OCI-LY1 (cell line): ENCODE data around the gene BCKDK.
"Not testable (repeated sequence)": the region's sequence is repeated elsewhere in the genome, so short reads cannot be mapped to it uniquely, and the experiment has no call there.

Source experiments
- H2AFZ ChIP-seq: fragments of 200-600 bp; sonication (generic), shearing (Covaris generic); 2 replicates; pipeline ENCODE4 v1.6.0; 2014; ENCODE audit warnings: antibody characterized with exemption, mild to moderate bottlenecking, low read length
- H3F3A ChIP-seq: fragments of 200-600 bp; sonication (generic), shearing (Covaris generic); 2 replicates; pipeline ENCODE4 v1.6.0; 2014; ENCODE audit warnings: mild to moderate bottlenecking, antibody characterized with exemption, low read length, moderate library complexity; ENCODE audit not compliant: insufficient read depth
- H3K27ac ChIP-seq: fragments of 200-600 bp; sonication (generic); 2 replicates; pipeline ENCODE4 v1.5.1; 2014; ENCODE audit warnings: low read length, mixed run types, mild to moderate bottlenecking, low read depth; ENCODE audit not compliant: poor library complexity, severe bottlenecking
- H3K27me3 ChIP-seq: fragments of 200-600 bp; sonication (generic); 2 replicates; pipeline ENCODE4 v1.6.0; 2014; ENCODE audit warnings: antibody characterized with exemption, mild to moderate bottlenecking, low read length, moderate library complexity; ENCODE audit not compliant: insufficient read depth
- H3K36me3 ChIP-seq: fragments of 200-600 bp; sonication (generic); 2 replicates; pipeline ENCODE4 v1.6.1; 2014; ENCODE audit warnings: mild to moderate bottlenecking, antibody characterized with exemption, low read length, moderate library complexity, mixed read lengths; ENCODE audit not compliant: insufficient read depth
- H3K4me1 ChIP-seq: fragments of 200-600 bp; sonication (generic); 2 replicates; pipeline ENCODE4 v1.5.1; 2014; ENCODE audit warnings: mild to moderate bottlenecking, low read length, moderate library complexity; ENCODE audit not compliant: insufficient read depth, severe bottlenecking
- H3K4me2 ChIP-seq: fragments of 200-600 bp; sonication (generic), shearing (Covaris generic); 2 replicates; pipeline ENCODE4 v1.6.1; 2014; ENCODE audit warnings: low read length
- H3K4me3 ChIP-seq: fragments of 200-600 bp; sonication (generic); 2 replicates; pipeline ENCODE4 v1.5.1; 2014; ENCODE audit warnings: low read length, low read depth, mild to moderate bottlenecking, mixed read lengths; ENCODE audit not compliant: poor library complexity, severe bottlenecking
- H3K79me2 ChIP-seq: fragments of 200-600 bp; shearing (Covaris generic); 2 replicates; pipeline ENCODE4 v1.6.1; 2016; ENCODE audit warnings: mixed run types, low read length, mixed read lengths; ENCODE audit not compliant: insufficient read depth
- H3K9ac ChIP-seq: fragments of 200-600 bp; sonication (generic), shearing (Covaris generic); 2 replicates; pipeline ENCODE4 v1.6.1; 2014; ENCODE audit warnings: mild to moderate bottlenecking, low read length, mixed read lengths
- H3K9me2 ChIP-seq: fragments of 200-600 bp; sonication (generic), shearing (Covaris generic); 2 replicates; pipeline ENCODE4 v1.6.1; 2014; ENCODE audit warnings: low read depth, mild to moderate bottlenecking, low read length, mixed read lengths
- H3K9me3 ChIP-seq: fragments of 200-600 bp; shearing (Covaris generic); 2 replicates; pipeline ENCODE4 v1.6.1; 2014; ENCODE audit warnings: low read length, mixed read lengths
- H4K20me1 ChIP-seq: fragments of 200-600 bp; sonication (generic), shearing (Covaris generic); 2 replicates; pipeline ENCODE4 v1.6.0; 2016; ENCODE audit warnings: mild to moderate bottlenecking, low read length; ENCODE audit not compliant: insufficient read depth
- EZH2 ChIP-seq: fragments of 200-600 bp; sonication (generic), shearing (Covaris generic); IDR thresholded peaks from 2 replicates; pipeline ENCODE4 v1.8.0; 2017; ENCODE audit warnings: borderline replicate concordance, mixed run types, mild to moderate bottlenecking, antibody characterized with exemption, low read length, moderate library complexity, mixed read lengths
- TF ChIP-seq, protein P1 (sequence below): fragments of 200-600 bp; sonication (generic), shearing (Covaris generic); IDR thresholded peaks from 2 replicates; pipeline ENCODE4 v1.5.1; 2017; ENCODE audit warnings: mild to moderate bottlenecking, antibody characterized with exemption, low read length, moderate library complexity, mixed read lengths

Gene BCKDK

DNA sequence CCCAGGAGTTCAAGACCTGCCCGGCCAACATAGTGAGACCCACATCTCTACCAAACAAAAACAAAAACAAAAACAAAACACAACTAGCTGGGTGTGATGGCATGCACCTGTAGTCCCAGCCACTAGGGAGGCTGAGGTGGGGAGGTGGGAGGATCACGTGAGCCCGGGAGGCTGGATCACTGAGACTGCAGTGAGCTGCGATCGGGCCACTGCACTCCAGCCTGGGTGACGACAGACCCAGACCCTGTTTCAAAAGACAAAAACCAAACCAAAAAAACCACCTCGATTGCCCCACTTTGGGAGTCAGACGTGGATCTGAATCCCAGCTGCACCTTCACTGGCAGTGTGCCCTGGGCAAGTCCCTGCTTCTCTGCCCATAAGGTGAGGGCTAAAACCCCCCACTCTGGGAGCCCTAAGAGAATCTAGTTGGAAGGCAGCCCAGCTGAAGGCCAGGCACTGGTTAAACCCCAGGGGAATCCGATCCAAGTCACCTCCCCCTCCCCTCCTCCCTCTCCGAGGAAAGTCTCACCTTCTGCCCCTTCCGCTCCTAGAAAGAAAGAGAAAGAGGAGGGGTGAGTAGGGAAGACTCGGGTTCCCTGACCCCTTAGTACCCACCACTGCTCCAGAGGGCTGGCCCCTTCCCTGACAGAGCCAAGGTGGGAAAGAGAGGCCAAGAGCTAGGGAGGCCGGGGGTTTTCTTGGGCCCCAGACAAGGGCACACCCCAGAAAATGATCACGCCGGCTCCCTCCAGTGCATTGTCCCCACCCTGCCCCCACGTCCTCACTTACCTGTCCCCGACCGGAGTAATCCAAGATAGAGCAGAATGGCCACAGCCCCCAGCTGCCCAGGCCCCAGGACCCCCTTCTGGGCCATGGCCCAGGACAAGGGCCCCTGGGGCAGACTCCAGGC lies 26.7 kb downstream of the BCKDK start:
- H3K4me1 ChIP-seq, result no peaks in the 10 kb centered on the region
- peaks cover 8% of the 10 kb centered on the region; the same call in 1 of the 2 replicates for H3K27me3 ChIP-seq
- H4K20me1 ChIP-seq, result no peaks in the 10 kb centered on the region
- no peaks in the 10 kb centered on the region for H3F3A ChIP-seq
- H3K4me3 ChIP-seq, result no peak overlapping the region
- H3K4me2 ChIP-seq, result no peak overlapping the region
- H3K79me2 ChIP-seq, result no peaks in the 10 kb centered on the region
- no peak overlapping the region for H3K27ac ChIP-seq
- no peak overlapping the region for H3K9ac ChIP-seq
- H2AFZ ChIP-seq, result no peak overlapping the region
- no peak for TF ChIP-seq EZH2
- TF ChIP-seq, protein P1, sequence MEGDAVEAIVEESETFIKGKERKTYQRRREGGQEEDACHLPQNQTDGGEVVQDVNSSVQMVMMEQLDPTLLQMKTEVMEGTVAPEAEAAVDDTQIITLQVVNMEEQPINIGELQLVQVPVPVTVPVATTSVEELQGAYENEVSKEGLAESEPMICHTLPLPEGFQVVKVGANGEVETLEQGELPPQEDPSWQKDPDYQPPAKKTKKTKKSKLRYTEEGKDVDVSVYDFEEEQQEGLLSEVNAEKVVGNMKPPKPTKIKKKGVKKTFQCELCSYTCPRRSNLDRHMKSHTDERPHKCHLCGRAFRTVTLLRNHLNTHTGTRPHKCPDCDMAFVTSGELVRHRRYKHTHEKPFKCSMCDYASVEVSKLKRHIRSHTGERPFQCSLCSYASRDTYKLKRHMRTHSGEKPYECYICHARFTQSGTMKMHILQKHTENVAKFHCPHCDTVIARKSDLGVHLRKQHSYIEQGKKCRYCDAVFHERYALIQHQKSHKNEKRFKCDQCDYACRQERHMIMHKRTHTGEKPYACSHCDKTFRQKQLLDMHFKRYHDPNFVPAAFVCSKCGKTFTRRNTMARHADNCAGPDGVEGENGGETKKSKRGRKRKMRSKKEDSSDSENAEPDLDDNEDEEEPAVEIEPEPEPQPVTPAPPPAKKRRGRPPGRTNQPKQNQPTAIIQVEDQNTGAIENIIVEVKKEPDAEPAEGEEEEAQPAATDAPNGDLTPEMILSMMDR, result no peak
- peaks cover 10% of the 10 kb centered on the region for H3K36me3 ChIP-seq
- H3K9me3 ChIP-seq, result no peaks in the 10 kb centered on the region
- no peaks in the 10 kb centered on the region for H3K9me2 ChIP-seq

DNA sequence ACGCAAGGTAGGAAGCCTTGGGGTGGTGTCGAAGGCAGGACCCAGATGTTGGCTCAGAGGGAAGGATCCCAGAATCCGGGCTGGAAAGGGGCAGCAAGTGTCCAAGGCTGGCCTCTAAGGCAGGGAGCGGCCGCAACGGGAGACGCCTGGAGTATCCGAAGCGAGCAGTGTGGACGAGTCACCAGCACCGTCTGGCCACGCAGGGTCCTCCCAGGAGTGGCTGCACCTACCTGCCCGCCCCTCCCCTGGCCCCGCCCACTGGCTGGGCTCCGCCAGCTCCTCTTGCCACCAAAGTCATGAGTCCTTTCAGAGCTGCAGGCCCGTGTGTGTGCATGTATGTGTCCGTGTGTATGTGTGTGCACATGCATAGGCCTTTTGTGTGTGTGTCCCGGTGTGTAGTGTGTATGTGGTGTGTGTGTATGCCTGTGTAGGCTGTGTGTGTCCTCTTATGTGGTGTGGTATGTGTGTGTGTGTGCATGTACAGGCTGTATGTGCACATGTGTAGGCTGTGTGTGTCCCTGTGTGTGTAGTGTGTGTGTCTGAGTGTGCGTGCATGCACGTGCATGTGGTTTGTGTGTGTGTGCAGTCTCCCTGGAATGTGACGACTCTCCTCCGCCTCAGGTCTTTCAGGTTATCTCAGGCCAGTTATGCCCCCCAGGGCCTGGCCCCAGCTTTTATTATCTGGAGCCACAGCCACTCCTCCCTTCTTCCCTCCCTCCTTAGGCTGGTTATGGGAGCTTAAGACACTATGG lies 27.5 kb downstream of the BCKDK start, which contains the start of gene PRSS8:
Gene PRSS8 (minus strand): TSS at position 193 of the 752 bp plus-strand sequence. CDS start 229 bp downstream, outside the sequence.
- no peak within 1 kb of the TSS for H3K4me3 ChIP-seq
- peaks cover 8% of the 10 kb centered on the region; the same call in 1 of the 2 replicates for H3K27me3 ChIP-seq
- H3K79me2 ChIP-seq, result no peaks in the 10 kb centered on the region
- no peaks in the 10 kb centered on the region for H4K20me1 ChIP-seq
- no peaks in the 10 kb centered on the region for H3K9me2 ChIP-seq
- TF ChIP-seq EZH2, result no peak
- TF ChIP-seq, protein P1, result no peak
- 0 out of 2 replicates have a peak, but pooled peaks cover 3% of the 10 kb centered on the region for H3K36me3 ChIP-seq
- no peak within 1 kb of the TSS for H3K4me2 ChIP-seq
- H3K9me3 ChIP-seq, result no peaks in the 10 kb centered on the region
- H3K9ac ChIP-seq, result no peak within 1 kb of the TSS
- no peaks in the 10 kb centered on the region for H3K4me1 ChIP-seq
- H3K27ac ChIP-seq, result no peak within 1 kb of the TSS
- H3F3A ChIP-seq, result no peaks in the 10 kb centered on the region
- H2AFZ ChIP-seq, result no peak within 1 kb of the TSS

DNA sequence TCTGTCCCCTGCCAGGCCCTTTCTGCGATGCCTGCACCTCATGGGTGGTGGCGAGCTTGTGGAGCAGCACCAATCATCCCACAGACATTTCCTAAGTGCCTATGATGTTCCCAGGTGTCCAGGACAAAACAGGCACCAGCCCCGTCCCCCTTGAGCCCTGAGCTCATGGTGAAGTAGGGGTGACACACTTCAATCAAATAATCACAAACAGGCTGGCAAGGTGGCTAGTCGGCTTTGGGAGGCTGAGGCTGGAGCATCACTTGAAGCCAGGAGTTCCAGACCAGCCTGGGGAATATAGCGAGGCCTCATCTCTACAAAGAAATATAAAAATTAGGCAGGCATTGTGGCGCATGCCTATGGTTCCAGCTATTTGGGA lies 28.1 kb downstream of the BCKDK start:
- H3K9ac ChIP-seq, result no peak overlapping the region
- H3K9me3 ChIP-seq, result no peaks in the 10 kb centered on the region
- peaks cover 8% of the 10 kb centered on the region; the same call in 1 of the 2 replicates for H3K27me3 ChIP-seq
- TF ChIP-seq, protein P1, result no peak
- no peak for TF ChIP-seq EZH2
- H2AFZ ChIP-seq, result no peak overlapping the region
- no peak overlapping the region for H3K4me2 ChIP-seq
- no peaks in the 10 kb centered on the region for H3K79me2 ChIP-seq
- H3K4me1 ChIP-seq, result no peaks in the 10 kb centered on the region
- H3K9me2 ChIP-seq, result no peaks in the 10 kb centered on the region
- H4K20me1 ChIP-seq, result no peaks in the 10 kb centered on the region
- no peaks in the 10 kb centered on the region for H3K36me3 ChIP-seq
- H3F3A ChIP-seq, result no peaks in the 10 kb centered on the region
- H3K4me3 ChIP-seq, result no peak overlapping the region
- H3K27ac ChIP-seq, result no peak overlapping the region

DNA sequence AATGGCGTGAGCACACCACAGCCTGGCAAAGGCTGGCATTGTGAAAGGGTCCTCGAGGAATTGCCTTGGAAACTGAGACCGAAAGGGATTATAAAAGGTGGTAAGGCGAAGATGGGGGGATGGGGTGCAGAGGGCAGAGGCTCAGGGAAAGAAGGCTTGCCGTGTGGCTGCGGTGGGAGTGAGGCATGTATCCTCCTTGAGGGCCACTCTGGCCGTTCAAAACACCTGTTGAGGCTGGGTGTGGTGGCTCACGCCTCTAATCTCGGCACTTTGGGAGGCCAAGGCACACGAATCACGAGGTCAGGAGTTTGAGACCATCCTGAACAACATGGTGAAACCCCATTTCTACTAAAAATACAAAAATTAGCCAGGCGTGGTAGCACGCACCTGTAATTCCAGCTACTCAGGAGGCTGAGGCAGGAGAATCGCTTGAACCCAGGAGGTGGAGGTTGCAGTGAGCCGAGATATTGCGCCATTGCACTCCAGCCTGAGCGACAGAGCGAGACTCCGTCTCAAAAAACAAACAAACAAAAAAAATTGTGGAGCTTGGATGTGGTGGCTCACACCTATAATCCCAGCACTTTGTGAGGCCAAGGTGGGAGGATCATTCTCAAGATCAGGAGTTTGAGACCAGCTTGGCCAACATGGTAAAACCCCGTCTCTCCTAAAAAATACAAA lies 28.8 kb downstream of the BCKDK start:
- H3K27ac ChIP-seq, H3K9me2 ChIP-seq, H3K4me1 ChIP-seq, H3K9ac ChIP-seq, H2AFZ ChIP-seq, H3K4me3 ChIP-seq, H4K20me1 ChIP-seq, H3K27me3 ChIP-seq, H3K36me3 ChIP-seq, H3F3A ChIP-seq, H3K9me3 ChIP-seq, H3K4me2 ChIP-seq, H3K79me2 ChIP-seq: not testable (repeated sequence)
